Measurements from ENCODE around the gene RPS6KA5. TPM values are rescaled to one million over a fixed set of nuclear protein-coding genes. Genes with fewer than 3 reads are reported as not detected.
A peak's percentile ranks its signal among the peaks of the same experiment; 100 is the strongest.
"Not testable (repeated sequence)": the region's sequence is repeated elsewhere in the genome, so short reads cannot be mapped to it uniquely, and the experiment has no call there.

The RPS6KA5 gene
- total and polyA plus RNA-seq, 4 donors, result 3.3 to 10.7 (median 7.8) TPM

DNA sequence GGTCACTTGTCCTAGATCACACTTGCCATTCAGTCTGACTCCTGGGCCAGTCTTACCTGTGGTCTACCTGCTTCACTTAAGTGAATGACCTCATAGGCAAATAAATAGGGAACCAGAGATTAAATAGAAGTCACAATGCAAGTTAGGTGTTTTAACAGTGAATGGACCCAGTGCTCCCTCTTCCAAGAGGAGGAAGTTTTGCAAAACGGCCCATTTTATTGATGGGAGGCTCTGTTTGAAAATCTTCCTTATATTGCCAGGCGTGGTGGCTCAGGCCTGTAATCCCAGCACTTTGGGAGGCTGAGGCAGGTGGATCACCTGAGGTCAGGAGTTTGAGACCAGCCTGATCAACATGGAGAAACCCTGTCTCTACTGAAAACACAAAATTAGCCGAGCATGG lies 79.8 kb downstream of the RPS6KA5 start:
- not testable (repeated sequence) for H3K27me3 ChIP-seq (ENCODE audit: control insufficient read depth, insufficient read depth, low read length); H3K4me3 ChIP-seq (ENCODE audit: low read depth, low read length); H3K9me3 ChIP-seq (ENCODE audit: control insufficient read depth, insufficient read depth, low read length); H3K4me1 ChIP-seq (ENCODE audit: control insufficient read depth, insufficient read depth, low read length); H3K36me3 ChIP-seq (ENCODE audit: control insufficient read depth, insufficient read depth, low read length); DNase-seq (ENCODE audit: low read depth in 4 of 6, low spot score in 6 of 6); H3K27ac ChIP-seq (ENCODE audit: low read depth, low read length)
- WGBS (ENCODE audit: insufficient coverage), result 100% methylated on average over 2 of the region's 3 CpGs

DNA sequence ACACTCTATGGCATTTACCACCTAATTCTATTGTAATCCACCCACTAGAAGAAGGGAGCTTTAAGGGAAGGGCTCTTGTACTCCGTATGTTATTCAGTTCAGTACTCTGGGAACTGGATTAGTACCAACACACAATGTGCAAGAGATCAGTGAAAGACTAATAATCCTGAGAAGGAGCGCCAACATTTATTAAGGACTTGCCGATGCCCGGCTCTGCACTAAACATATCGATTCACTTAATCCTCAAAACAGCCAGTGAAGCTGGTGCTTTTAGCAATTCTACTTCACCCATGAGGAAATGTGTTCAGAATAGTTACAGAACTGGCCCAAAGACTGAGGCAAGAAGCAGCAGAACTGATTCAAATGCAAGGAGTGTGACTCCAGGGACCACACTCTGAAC lies 80.9 kb downstream of the RPS6KA5 start:
- H3K27ac ChIP-seq (ENCODE audit: low read depth, low read length), result peak overlapping the region; percentile 37
- no peaks in the 10 kb centered on the region for H3K36me3 ChIP-seq (ENCODE audit: control insufficient read depth, insufficient read depth, low read length)
- peak in 2 of 6 donors; percentile 30 to 34 for DNase-seq (ENCODE audit: low read depth in 4 of 6, low spot score in 6 of 6)
- H3K4me1 ChIP-seq (ENCODE audit: control insufficient read depth, insufficient read depth, low read length), result peaks cover 3% of the 10 kb centered on the region
- H3K9me3 ChIP-seq (ENCODE audit: control insufficient read depth, insufficient read depth, low read length), result no peaks in the 10 kb centered on the region
- H3K27me3 ChIP-seq (ENCODE audit: control insufficient read depth, insufficient read depth, low read length), result no peaks in the 10 kb centered on the region
- no peak overlapping the region for H3K4me3 ChIP-seq (ENCODE audit: low read depth, low read length)
- no CpG with 5 or more reads among the region's 5 CpGs for WGBS (ENCODE audit: insufficient coverage)

DNA sequence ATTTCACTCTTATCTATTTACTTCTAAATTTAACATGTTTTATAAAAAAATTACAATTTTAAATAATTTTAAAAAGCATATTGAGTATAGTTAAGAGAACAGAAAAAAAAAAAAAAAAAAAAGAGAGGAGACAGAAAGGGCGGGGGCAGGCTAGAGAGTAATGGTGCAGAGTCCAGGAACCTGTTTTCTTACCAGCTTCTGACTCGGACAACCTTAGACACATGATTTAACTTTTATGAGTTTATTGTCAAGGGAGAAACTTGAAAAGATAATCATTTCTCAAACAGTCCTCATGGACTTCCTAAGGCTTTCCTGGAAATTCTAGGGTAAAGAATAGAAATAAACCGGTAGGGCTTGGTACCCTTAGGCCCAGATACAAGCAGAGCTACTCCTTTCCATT lies 84.3 kb downstream of the RPS6KA5 start:
- no CpG with 5 or more reads among the region's 3 CpGs for WGBS (ENCODE audit: insufficient coverage)
- no peak overlapping the region for H3K4me3 ChIP-seq (ENCODE audit: low read depth, low read length)
- H3K9me3 ChIP-seq (ENCODE audit: control insufficient read depth, insufficient read depth, low read length), result no peaks in the 10 kb centered on the region
- peaks cover 3% of the 10 kb centered on the region for H3K4me1 ChIP-seq (ENCODE audit: control insufficient read depth, insufficient read depth, low read length)
- H3K27ac ChIP-seq (ENCODE audit: low read depth, low read length), result no peak overlapping the region
- no peaks in the 10 kb centered on the region for H3K36me3 ChIP-seq (ENCODE audit: control insufficient read depth, insufficient read depth, low read length)
- no peak for DNase-seq (ENCODE audit: low read depth in 4 of 6, low spot score in 6 of 6)
- H3K27me3 ChIP-seq (ENCODE audit: control insufficient read depth, insufficient read depth, low read length), result no peaks in the 10 kb centered on the region

DNA sequence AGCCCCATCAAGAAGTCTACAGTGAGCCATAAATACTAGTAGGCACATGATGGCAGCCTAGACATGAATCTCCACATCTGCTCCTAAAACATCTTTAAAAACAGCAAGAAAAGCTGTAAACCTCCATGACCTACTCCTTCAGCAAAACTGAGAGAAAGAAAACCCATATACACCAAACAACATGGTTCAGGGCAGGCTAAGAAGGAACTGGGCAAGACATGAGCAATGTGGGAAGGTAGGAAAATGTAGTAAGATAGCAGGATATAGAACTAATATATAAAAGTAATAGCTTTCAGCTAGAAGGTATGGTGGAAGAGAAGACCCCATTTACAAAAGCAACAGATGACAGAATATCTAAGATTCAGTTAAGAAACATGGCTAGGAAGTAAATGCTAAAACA lies 88.8 kb downstream of the RPS6KA5 start:
- H3K4me3 ChIP-seq (ENCODE audit: low read depth, low read length), result no peak overlapping the region
- no peaks in the 10 kb centered on the region for H3K9me3 ChIP-seq (ENCODE audit: control insufficient read depth, insufficient read depth, low read length)
- H3K36me3 ChIP-seq (ENCODE audit: control insufficient read depth, insufficient read depth, low read length), result no peaks in the 10 kb centered on the region
- no peak for DNase-seq (ENCODE audit: low read depth in 4 of 6, low spot score in 6 of 6)
- no peaks in the 10 kb centered on the region for H3K4me1 ChIP-seq (ENCODE audit: control insufficient read depth, insufficient read depth, low read length)
- H3K27me3 ChIP-seq (ENCODE audit: control insufficient read depth, insufficient read depth, low read length), result no peaks in the 10 kb centered on the region
- no peak overlapping the region for H3K27ac ChIP-seq (ENCODE audit: low read depth, low read length)

DNA sequence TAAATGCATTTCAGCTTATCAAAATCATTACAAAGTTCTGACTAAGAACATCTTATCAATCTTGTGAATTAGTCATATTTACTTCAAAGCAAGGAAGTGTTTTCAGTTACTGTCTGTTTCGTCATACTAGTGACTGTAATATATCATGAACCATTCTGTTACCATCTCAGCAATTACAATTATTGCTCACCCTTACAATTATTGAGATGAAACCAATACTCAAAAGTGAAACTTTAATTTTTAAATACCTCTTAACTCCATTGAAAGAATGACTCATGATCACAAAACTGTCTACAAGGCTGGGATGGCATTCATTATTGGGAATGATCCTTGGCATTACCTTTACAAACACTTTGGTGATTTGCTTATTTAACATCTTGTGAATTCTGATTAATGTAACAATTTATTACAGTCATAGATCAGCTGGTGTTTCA lies 90.3 kb downstream of the RPS6KA5 start:
- no peak overlapping the region for H3K27ac ChIP-seq (ENCODE audit: low read depth, low read length)
- WGBS (ENCODE audit: insufficient coverage), result no CpG with 5 or more reads among the region's 1 CpG
- H3K36me3 ChIP-seq (ENCODE audit: control insufficient read depth, insufficient read depth, low read length), result no peaks in the 10 kb centered on the region
- no peaks in the 10 kb centered on the region for H3K4me1 ChIP-seq (ENCODE audit: control insufficient read depth, insufficient read depth, low read length)
- H3K27me3 ChIP-seq (ENCODE audit: control insufficient read depth, insufficient read depth, low read length), result no peaks in the 10 kb centered on the region
- H3K4me3 ChIP-seq (ENCODE audit: low read depth, low read length), result no peak overlapping the region
- DNase-seq (ENCODE audit: low read depth in 4 of 6, low spot score in 6 of 6), result no peak
- no peaks in the 10 kb centered on the region for H3K9me3 ChIP-seq (ENCODE audit: control insufficient read depth, insufficient read depth, low read length)

DNA sequence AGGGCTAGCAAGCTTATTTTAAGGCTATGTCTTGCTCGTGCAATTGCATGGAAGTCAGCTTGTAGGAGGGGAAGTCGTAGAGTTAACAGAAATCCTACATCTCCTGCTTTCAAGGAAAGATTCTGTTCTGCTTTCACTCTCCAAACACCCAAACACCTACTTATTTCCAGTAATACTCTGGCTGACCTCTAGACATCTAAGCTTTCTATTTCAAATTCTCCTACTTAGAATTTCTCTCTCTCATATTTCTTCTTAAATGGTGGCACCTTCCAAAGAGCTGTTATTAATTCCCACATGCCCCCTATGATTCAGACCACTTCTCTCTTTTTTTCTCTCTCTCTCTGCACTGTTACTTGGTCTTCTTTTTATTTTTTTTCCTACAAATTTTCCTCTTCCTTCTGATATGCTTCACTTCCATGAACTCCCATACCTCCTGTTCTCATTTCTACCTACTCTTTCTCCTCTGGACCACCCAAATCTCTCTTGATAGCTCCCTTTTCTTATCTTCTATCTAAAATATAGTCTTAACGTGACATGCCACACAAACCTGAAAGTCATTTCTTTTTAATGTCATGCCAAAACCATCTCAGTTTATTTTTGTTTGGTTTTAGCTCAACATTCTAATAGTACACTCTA lies 90.8 kb downstream of the RPS6KA5 start:
- 80% methylated on average over 1 of the region's 3 CpGs for WGBS (ENCODE audit: insufficient coverage)
- no peaks in the 10 kb centered on the region for H3K36me3 ChIP-seq (ENCODE audit: control insufficient read depth, insufficient read depth, low read length)
- DNase-seq (ENCODE audit: low read depth in 4 of 6, low spot score in 6 of 6), result peak in 1 of 6 donors; percentile 3
- H3K27ac ChIP-seq (ENCODE audit: low read depth, low read length), result no peak overlapping the region
- no peak overlapping the region for H3K4me3 ChIP-seq (ENCODE audit: low read depth, low read length)
- no peaks in the 10 kb centered on the region for H3K4me1 ChIP-seq (ENCODE audit: control insufficient read depth, insufficient read depth, low read length)
- no peaks in the 10 kb centered on the region for H3K27me3 ChIP-seq (ENCODE audit: control insufficient read depth, insufficient read depth, low read length)
- H3K9me3 ChIP-seq (ENCODE audit: control insufficient read depth, insufficient read depth, low read length), result no peaks in the 10 kb centered on the region

DNA sequence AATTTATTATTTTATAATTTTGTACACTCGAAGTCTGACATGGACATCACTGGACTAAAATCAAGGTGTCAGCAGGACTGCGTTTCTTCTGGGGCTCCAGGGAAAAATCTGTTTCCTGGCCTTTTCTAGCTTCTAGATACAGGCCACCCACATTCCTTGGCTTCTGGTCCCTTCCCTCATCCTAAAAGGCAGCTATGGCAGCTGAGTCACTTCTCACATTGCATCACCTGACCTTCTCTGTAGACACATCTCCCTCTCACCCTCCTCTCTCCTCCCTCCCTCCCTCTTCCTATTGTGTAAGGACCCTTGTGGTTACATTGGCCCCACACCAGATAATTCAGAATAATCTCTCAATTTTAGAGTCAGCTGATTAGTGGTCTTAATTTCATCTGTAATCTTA lies 92.4 kb downstream of the RPS6KA5 start:
- no peak overlapping the region for H3K4me3 ChIP-seq (ENCODE audit: low read depth, low read length)
- no peak overlapping the region for H3K27ac ChIP-seq (ENCODE audit: low read depth, low read length)
- no peak for DNase-seq (ENCODE audit: low read depth in 4 of 6, low spot score in 6 of 6)
- H3K9me3 ChIP-seq (ENCODE audit: control insufficient read depth, insufficient read depth, low read length), result no peaks in the 10 kb centered on the region
- H3K27me3 ChIP-seq (ENCODE audit: control insufficient read depth, insufficient read depth, low read length), result no peaks in the 10 kb centered on the region
- H3K36me3 ChIP-seq (ENCODE audit: control insufficient read depth, insufficient read depth, low read length), result no peaks in the 10 kb centered on the region
- WGBS (ENCODE audit: insufficient coverage), result 100% methylated on average over 2 of the region's 2 CpGs
- no peaks in the 10 kb centered on the region for H3K4me1 ChIP-seq (ENCODE audit: control insufficient read depth, insufficient read depth, low read length)

DNA sequence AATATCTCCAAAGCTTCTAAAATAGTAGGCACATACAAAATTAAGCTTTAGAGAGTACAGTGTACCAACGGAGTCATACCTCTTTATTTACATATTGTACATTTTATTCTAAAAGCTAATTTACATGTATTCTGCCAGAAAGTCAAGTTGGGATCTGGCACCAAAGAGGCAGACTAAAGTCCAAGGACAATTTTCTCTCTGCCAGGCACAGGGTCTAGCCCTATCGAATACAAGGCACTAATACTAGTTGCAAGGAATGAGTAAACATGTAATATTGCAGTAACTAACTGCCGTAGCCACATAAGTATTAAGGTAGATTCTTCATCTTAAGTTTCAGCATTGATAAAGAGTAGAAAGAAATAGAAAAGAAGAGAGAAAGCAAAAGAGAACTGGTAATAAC lies 93.9 kb downstream of the RPS6KA5 start:
- H3K9me3 ChIP-seq (ENCODE audit: control insufficient read depth, insufficient read depth, low read length), result no peaks in the 10 kb centered on the region
- H3K27ac ChIP-seq (ENCODE audit: low read depth, low read length), result no peak overlapping the region
- DNase-seq (ENCODE audit: low read depth in 4 of 6, low spot score in 6 of 6), result no peak
- H3K27me3 ChIP-seq (ENCODE audit: control insufficient read depth, insufficient read depth, low read length), result no peaks in the 10 kb centered on the region
- no CpG with 5 or more reads among the region's 3 CpGs for WGBS (ENCODE audit: insufficient coverage)
- no peak overlapping the region for H3K4me3 ChIP-seq (ENCODE audit: low read depth, low read length)
- H3K4me1 ChIP-seq (ENCODE audit: control insufficient read depth, insufficient read depth, low read length), result no peaks in the 10 kb centered on the region
- no peaks in the 10 kb centered on the region for H3K36me3 ChIP-seq (ENCODE audit: control insufficient read depth, insufficient read depth, low read length)

DNA sequence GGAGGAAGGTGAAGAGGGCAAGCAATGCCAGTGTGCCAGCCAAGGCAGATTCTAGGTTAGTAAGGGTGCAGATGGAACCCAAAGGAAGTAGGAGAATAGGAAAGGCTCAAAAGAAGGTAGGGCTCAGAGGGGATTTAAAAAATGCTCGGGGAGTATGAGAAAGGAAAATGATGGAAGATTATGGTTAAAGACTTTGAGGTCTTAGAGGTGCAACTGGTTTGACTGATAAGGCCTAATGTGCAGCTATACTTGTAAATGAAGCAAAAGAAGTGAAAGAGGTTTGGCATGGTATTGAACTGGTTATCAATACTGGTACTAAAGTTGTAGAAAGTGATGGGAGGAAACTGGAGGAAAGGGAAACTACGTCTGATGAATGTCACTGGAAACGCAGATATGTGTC lies 94.7 kb downstream of the RPS6KA5 start:
- H3K4me1 ChIP-seq (ENCODE audit: control insufficient read depth, insufficient read depth, low read length), result no peaks in the 10 kb centered on the region
- no peaks in the 10 kb centered on the region for H3K36me3 ChIP-seq (ENCODE audit: control insufficient read depth, insufficient read depth, low read length)
- no peak for DNase-seq (ENCODE audit: low read depth in 4 of 6, low spot score in 6 of 6)
- H3K27me3 ChIP-seq (ENCODE audit: control insufficient read depth, insufficient read depth, low read length), result no peaks in the 10 kb centered on the region
- no peak overlapping the region for H3K27ac ChIP-seq (ENCODE audit: low read depth, low read length)
- H3K4me3 ChIP-seq (ENCODE audit: low read depth, low read length), result no peak overlapping the region
- no peaks in the 10 kb centered on the region for H3K9me3 ChIP-seq (ENCODE audit: control insufficient read depth, insufficient read depth, low read length)
- WGBS (ENCODE audit: insufficient coverage), result 95% methylated on average over 3 of the region's 3 CpGs

DNA sequence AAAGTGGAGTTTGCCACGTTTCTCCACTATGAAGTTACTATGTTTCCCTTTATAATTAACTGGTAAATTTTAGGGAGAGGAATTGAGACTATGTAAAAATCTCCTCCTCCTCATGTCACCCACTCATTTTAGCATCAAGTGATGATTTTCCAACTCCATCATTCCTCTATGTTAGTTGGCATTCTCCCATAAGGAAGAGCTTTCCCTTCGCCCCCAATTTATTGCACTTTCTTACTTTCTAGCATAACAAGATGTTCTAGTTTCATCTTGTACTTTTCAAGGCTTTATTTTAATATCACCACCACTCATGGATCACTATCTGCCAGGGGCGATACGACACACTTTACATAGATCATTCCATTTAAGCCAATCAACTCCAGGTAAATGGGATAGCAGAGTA lies 97.1 kb downstream of the RPS6KA5 start:
- WGBS (ENCODE audit: insufficient coverage), result 100% methylated on average over 1 of the region's 4 CpGs

More for the DNA sequence above, 97.1 kb downstream of the RPS6KA5 start:
- Histone ChIP-seq H3K4me3 (ENCODE audit: low read depth, low read length) (no peak overlapping the region), H3K36me3 (ENCODE audit: control insufficient read depth, insufficient read depth, low read length) (no peaks in the 10 kb centered on the region), H3K27me3 (ENCODE audit: control insufficient read depth, insufficient read depth, low read length) (no peaks in the 10 kb centered on the region), H3K27ac (ENCODE audit: low read depth, low read length) (no peak overlapping the region), H3K9me3 (ENCODE audit: control insufficient read depth, insufficient read depth, low read length) (no peaks in the 10 kb centered on the region), H3K4me1 (ENCODE audit: control insufficient read depth, insufficient read depth, low read length) (no peaks in the 10 kb centered on the region)
- DNase-seq (ENCODE audit: low read depth in 4 of 6, low spot score in 6 of 6), result no peak

Measured in spinal cord (tissue), 10 donors.